Measurements from ENCODE around the gene MTCL3.

MTCL3 gene

GRCh38 chr6:127518710-127519468 is at the start of gene MTCL3:
TSS of gene MTCL3 (minus strand) at chr6:127519335.
- DNase-seq (ENCODE audit: low read depth), result peak; percentile 3

- DNase-seq (ENCODE audit: low read depth), result no peak
Measured at GRCh38 chr6:127567476-127567875, 48.3 kb upstream of the MTCL3 start.

GRCh38 chr6:127566651-127567050 is 47.5 kb upstream of the MTCL3 start:
- no peak for DNase-seq (ENCODE audit: low read depth)

- DNase-seq (ENCODE audit: low read depth), result no peak
Measured at GRCh38 chr6:127566119-127566518, 47.0 kb upstream of the MTCL3 start.

GRCh38 chr6:127564761-127565160 is 45.6 kb upstream of the MTCL3 start:
- DNase-seq (ENCODE audit: low read depth), result no peak

- no peak for DNase-seq (ENCODE audit: low read depth)
Measured at GRCh38 chr6:127561660-127562059, 42.5 kb upstream of the MTCL3 start.

GRCh38 chr6:127554435-127555006 is 35.4 kb upstream of the MTCL3 start:
- DNase-seq (ENCODE audit: low read depth), result no peak

- no peak for DNase-seq (ENCODE audit: low read depth)
Measured at GRCh38 chr6:127550403-127550802, 31.3 kb upstream of the MTCL3 start.

- no peak for DNase-seq (ENCODE audit: low read depth)
Measured at GRCh38 chr6:127547904-127548649, 28.9 kb upstream of the MTCL3 start.

GRCh38 chr6:127547215-127547614 is 28.1 kb upstream of the MTCL3 start:
- DNase-seq (ENCODE audit: low read depth), result no peak

- no peak for DNase-seq (ENCODE audit: low read depth)
Measured at GRCh38 chr6:127539272-127539671, 20.1 kb upstream of the MTCL3 start.

GRCh38 chr6:127538750-127539264 is 19.7 kb upstream of the MTCL3 start:
- DNase-seq (ENCODE audit: low read depth), result no peak

- no peak for DNase-seq (ENCODE audit: low read depth)
Measured at GRCh38 chr6:127533736-127534135, 14.6 kb upstream of the MTCL3 start.

- no peak for DNase-seq (ENCODE audit: low read depth)
Measured at GRCh38 chr6:127533011-127533410, 13.9 kb upstream of the MTCL3 start.

GRCh38 chr6:127522714-127523113 is 3.6 kb upstream of the MTCL3 start:
- no peak for DNase-seq (ENCODE audit: low read depth)

GRCh38 chr6:127520066-127520465 is 931 bp upstream of the MTCL3 start:
- no peak for DNase-seq (ENCODE audit: low read depth)

- no peak for DNase-seq (ENCODE audit: low read depth)
Measured at GRCh38 chr6:127519469-127519785, 292 bp upstream of the MTCL3 start.

- DNase-seq (ENCODE audit: low read depth), result no peak
Measured at GRCh38 chr6:127518191-127518709, 885 bp downstream of the MTCL3 start.

GRCh38 chr6:127517693-127518092 is 1.4 kb downstream of the MTCL3 start:
- no peak for DNase-seq (ENCODE audit: low read depth)

GRCh38 chr6:127516662-127517273 is 2.4 kb downstream of the MTCL3 start:
- DNase-seq (ENCODE audit: low read depth), result no peak

GRCh38 chr6:127515794-127516661 is 3.1 kb downstream of the MTCL3 start:
- DNase-seq (ENCODE audit: low read depth), result peak; percentile 47
